ENCODE results near the gene ARX. TPM values are rescaled to one million over a fixed set of nuclear protein-coding genes. Genes with fewer than 3 reads are reported as not detected.

ARX gene
- total RNA-seq, 1 donor: not detected

DNA sequence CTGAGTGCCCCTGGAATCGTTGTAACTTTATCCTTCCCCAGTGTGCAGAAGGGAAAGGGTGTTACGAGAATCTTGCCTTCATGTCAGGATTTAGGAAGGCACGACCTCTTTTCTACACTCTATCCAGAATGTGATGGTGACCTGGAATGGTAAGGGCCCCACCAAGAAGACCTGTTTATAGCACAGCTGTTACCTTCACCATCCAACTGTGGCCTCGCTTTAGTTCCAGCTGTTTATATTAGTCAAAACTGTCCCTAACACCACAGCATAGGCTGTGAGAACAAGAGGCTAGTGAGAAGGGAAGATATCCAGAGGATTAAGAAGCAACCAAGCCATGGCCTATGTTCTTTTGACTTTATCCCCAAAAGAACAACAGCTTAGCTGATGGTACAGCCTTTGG, 28.0 kb downstream of the ARX start:
- H3K4me3 ChIP-seq (ENCODE audit: low read depth, low read length): no peak overlapping the region
- no peak for DNase-seq (ENCODE audit: low read depth)
- TF ChIP-seq, protein P1, sequence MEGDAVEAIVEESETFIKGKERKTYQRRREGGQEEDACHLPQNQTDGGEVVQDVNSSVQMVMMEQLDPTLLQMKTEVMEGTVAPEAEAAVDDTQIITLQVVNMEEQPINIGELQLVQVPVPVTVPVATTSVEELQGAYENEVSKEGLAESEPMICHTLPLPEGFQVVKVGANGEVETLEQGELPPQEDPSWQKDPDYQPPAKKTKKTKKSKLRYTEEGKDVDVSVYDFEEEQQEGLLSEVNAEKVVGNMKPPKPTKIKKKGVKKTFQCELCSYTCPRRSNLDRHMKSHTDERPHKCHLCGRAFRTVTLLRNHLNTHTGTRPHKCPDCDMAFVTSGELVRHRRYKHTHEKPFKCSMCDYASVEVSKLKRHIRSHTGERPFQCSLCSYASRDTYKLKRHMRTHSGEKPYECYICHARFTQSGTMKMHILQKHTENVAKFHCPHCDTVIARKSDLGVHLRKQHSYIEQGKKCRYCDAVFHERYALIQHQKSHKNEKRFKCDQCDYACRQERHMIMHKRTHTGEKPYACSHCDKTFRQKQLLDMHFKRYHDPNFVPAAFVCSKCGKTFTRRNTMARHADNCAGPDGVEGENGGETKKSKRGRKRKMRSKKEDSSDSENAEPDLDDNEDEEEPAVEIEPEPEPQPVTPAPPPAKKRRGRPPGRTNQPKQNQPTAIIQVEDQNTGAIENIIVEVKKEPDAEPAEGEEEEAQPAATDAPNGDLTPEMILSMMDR (IDR thresholded peaks at IDR 0.05; ENCODE audit: insufficient read depth, low read length): no peak

DNA sequence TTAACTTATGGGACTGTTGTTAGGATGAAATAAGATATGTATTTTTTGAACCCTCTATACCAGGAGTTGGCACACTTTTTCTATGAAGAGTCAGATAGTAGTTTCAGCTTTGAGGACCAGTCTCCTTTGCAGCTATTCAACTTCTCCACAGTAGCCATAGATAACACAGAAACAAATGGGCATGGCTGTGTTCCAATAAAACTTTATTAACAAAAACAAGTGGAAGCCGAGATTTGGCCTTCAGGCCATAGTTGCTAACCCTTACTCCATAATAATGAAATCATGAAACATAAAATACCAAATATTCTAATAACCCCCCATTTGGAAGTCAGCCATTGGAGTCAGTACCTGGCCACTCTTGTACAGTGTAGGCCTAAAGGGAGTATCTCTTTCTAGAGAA, 30.6 kb downstream of the ARX start:
- TF ChIP-seq, protein P1 (IDR thresholded peaks at IDR 0.05; ENCODE audit: insufficient read depth, low read length): no peak
- DNase-seq (ENCODE audit: low read depth): no peak
- no peak overlapping the region for H3K4me3 ChIP-seq (ENCODE audit: low read depth, low read length)

DNA sequence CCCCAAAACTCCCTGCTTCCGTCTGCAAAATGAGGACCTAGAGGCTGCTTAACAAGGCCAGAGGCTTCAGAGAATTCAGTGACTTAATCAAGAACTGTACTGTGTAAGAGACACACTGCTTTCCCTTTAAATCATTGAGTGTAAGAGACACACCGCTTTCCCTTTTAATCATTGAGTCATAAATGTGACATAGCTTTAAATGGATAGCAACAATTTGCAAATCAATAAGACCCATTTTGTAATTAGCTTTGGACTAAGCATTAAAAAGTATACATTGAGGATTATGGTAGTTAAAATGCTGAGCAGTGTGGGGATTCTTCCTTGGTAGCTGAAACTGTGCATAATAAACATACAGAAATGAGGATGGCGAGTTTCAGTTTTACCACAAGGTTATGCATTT, 31.8 kb downstream of the ARX start:
- DNase-seq (ENCODE audit: low read depth): no peak
- TF ChIP-seq, protein P1 (IDR thresholded peaks at IDR 0.05; ENCODE audit: insufficient read depth, low read length): no peak
- no peak overlapping the region for H3K4me3 ChIP-seq (ENCODE audit: low read depth, low read length)

DNA sequence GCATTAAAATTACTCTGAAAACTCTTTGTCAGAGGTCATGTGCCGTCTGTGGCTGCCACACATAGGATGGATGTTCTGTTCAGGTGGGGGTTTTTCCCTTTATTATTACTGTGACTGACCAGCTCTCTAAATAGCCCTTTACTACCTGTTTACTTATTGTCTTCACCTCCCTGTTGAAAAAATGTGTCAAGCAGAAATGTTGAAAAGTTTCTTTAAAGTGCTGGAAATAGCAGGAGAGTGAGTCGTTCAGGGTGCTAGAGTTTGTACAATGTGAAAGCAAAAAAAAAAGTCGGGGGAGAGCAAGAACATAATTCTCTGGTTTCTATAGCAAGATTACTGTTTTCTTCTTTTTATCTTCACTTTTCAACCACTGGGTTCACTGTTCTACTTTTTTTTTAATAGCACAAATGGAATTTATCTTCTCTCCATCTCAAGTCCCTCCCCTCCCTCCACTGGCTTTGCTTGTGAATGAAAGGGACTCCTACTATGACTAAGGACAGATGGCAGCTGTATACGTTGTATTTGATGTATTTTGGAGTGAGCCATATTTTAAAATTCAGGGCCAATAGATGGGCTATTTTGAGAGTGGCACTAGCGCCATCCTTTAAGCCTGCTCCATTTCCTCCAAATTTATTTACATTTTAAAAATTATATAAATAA, 33.3 kb downstream of the ARX start:
- no peak overlapping the region for H3K4me3 ChIP-seq (ENCODE audit: low read depth, low read length)
- peak; percentile 33 for DNase-seq (ENCODE audit: low read depth)
- TF ChIP-seq, protein P1 (IDR thresholded peaks at IDR 0.05; ENCODE audit: insufficient read depth, low read length): no peak

DNA sequence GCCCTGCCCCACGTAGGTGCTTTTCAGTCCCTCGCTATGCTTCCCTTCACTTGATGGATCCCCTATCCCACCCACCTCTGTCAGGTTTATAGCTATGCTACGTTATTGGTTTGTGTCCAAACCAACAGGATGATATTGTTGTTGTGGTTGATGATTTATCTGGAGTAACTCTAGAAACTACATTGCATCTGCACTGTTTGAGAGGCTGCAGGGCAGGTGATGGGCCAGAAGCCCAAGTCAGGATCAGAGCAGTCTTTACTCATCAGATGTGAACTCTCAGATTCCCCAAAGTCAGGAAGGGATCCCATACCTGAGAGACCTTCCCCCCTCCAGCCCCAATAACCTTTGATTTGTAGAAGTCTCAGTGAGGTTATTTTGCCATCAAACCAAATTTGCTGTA, 34.7 kb downstream of the ARX start:
- H3K4me3 ChIP-seq (ENCODE audit: low read depth, low read length): no peak overlapping the region
- no peak for DNase-seq (ENCODE audit: low read depth)
- TF ChIP-seq, protein P1 (IDR thresholded peaks at IDR 0.05; ENCODE audit: insufficient read depth, low read length): no peak

DNA sequence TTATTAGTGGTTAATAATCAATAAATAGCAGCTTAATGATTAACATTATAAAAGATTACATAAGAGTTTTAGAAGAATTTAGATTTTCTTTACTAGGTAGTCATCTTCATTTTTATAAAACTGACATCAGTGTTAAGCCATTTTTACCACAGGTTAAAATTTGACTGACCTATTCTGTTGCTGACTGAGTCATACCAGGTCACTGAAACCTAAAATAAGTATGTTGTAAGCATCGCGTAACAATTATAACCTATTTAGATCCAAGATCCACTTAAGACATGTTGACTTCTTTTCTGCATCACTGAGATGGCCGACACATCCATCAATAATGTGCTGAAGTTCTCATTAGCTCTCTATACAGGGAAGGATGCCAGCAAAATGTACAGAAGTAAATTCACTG, 36.7 kb downstream of the ARX start:
- no peak overlapping the region for H3K4me3 ChIP-seq (ENCODE audit: low read depth, low read length)
- DNase-seq (ENCODE audit: low read depth): no peak
- TF ChIP-seq, protein P1 (IDR thresholded peaks at IDR 0.05; ENCODE audit: insufficient read depth, low read length): no peak

DNA sequence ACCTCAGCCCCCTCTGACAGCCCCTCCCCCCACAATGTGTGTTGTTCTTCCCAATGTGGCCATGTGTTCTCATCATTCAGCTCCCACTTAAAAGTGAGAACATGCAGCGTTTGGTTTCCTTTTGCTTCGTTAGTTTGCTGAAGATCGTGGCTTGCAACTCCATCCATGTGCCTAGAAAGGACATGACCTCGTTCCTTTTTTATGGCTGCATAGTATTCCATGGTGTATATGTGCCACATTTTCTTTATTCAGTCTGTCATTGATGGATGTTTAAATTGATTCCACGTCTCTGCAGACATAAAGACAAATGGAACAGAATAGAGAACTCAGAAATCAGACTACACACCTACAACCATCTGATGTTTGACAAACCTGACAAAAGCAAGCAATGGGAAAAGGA, 46.0 kb downstream of the ARX start:
- TF ChIP-seq, protein P1 (IDR thresholded peaks at IDR 0.05; ENCODE audit: insufficient read depth, low read length): no peak
- no peak overlapping the region for H3K4me3 ChIP-seq (ENCODE audit: low read depth, low read length)
- no peak for DNase-seq (ENCODE audit: low read depth)

All from fibroblast of the aortic adventitia (primary cell).